Measurements from ENCODE around the gene ZNF367. TPM values are rescaled to one million over a fixed set of nuclear protein-coding genes. Genes with fewer than 3 reads are reported as not detected.

ZNF367 gene
- total RNA-seq, 1 experiment from 2014 or later: 10.1 TPM

DNA sequence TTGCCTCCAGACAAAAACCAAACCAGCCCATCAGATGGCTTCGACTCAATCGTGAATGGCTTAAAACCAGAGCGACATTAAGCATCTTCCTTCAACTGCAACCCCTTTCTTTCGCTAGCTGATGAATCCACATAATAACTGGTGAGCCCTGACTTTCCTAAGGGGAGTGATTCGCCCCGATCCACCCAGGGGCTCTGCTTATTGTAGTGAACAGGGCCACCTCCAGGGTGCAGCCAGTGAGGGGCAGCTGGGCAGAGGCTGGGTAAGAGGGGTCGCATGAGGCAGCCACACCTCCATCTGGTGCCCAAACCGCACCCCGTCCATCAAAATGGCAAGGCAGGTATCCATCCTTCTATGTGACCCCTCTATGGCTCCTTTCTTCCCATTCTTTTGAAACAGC is 72.6 kb downstream of the ZNF367 start:
- Mint-ChIP-seq H3K27me3 (ENCODE audit: low read depth) (no peaks in the 10 kb centered on the region), H3K27ac (peak overlapping the region; percentile 46 to 86 (median 72); a peak in 5 of 7 replicates), H3K9me3 (peaks cover 4 to 6% of the 10 kb centered on the region in 2 experiments; a peak in 4 of 5 replicates), H3K36me3 (ENCODE audit: insufficient read depth in 1 of 3, low read depth in 3 of 3) (peaks cover 0 to 9% (median 5%) of the 10 kb centered on the region in 3 experiments; a peak in 6 of 7 replicates), H3K4me1 (peaks cover 39 to 48% of the 10 kb centered on the region in 2 experiments), H3K4me3 (no peak overlapping the region)
- Histone ChIP-seq H3K4me1 (ENCODE audit: insufficient read depth, low read length) (peaks cover 9% of the 10 kb centered on the region), H3K4ac (ENCODE audit: low read depth, low read length) (no peak overlapping the region), H3K79me1 (ENCODE audit: insufficient read depth, low read depth, low read length, poor library complexity, severe bottlenecking) (no peaks in the 10 kb centered on the region), H4K5ac (ENCODE audit: insufficient read length, low read depth, low read length) (no peak overlapping the region), H3K56ac (ENCODE audit: insufficient read length, low read depth, low read length) (no peak overlapping the region), H3K27ac (ENCODE audit: insufficient read length, low read depth, low read length) (no peak overlapping the region), H4K8ac (replicated peaks; ENCODE audit: insufficient read length, low read depth, low read length) (no peak overlapping the region), H3T11ph (ENCODE audit: low read length) (no peak overlapping the region), H2AFZ (ENCODE audit: low read length) (no peak overlapping the region), H3K9ac (ENCODE audit: extremely low read depth, insufficient read length, low read length) (no peak overlapping the region), H3K18ac (ENCODE audit: insufficient read length, low read depth, low read length) (peak overlapping the region; percentile 39), H3K23me2 (ENCODE audit: insufficient read length, low read depth, low read length, poor library complexity, severe bottlenecking) (no peaks in the 10 kb centered on the region), H3K79me2 (ENCODE audit: insufficient read depth, low read length) (no peaks in the 10 kb centered on the region), H3K27me3 (ENCODE audit: insufficient read depth, low read length) (no peaks in the 10 kb centered on the region), H2BK15ac (ENCODE audit: low read depth, low read length) (no peak overlapping the region), H4K20me1 (ENCODE audit: control insufficient read depth, insufficient read depth, insufficient read length) (no peaks in the 10 kb centered on the region), H2BK20ac (ENCODE audit: low read depth, low read length, poor library complexity, severe bottlenecking) (no peak overlapping the region), H3K14ac (ENCODE audit: insufficient read depth, low read length) (no peak overlapping the region), H2BK12ac (ENCODE audit: insufficient read length, low read depth, low read length) (peak overlapping the region; percentile 43), H2BK5ac (ENCODE audit: insufficient read length, low read length) (no peak overlapping the region), H3K23ac (ENCODE audit: insufficient read length, low read depth, low read length) (no peak overlapping the region), H3K9me3 (ENCODE audit: control insufficient read depth, low read depth, low read length) (peaks cover 3% of the 10 kb centered on the region), H3K4me2 (ENCODE audit: insufficient read depth, insufficient read length, low read length) (no peak overlapping the region), H2BK120ac (ENCODE audit: low read depth, low read length, poor library complexity, severe bottlenecking) (no peak overlapping the region), H2AK5ac (ENCODE audit: insufficient read length, low read length) (no peak overlapping the region), H4K91ac (ENCODE audit: insufficient read length, low read depth, low read length) (no peak overlapping the region)
- no CpG with 5 or more reads among the region's 9 CpGs for WGBS (ENCODE audit: extremely low coverage, insufficient read length, low lambda C conversion rate)
- TF ChIP-seq, protein P1, sequence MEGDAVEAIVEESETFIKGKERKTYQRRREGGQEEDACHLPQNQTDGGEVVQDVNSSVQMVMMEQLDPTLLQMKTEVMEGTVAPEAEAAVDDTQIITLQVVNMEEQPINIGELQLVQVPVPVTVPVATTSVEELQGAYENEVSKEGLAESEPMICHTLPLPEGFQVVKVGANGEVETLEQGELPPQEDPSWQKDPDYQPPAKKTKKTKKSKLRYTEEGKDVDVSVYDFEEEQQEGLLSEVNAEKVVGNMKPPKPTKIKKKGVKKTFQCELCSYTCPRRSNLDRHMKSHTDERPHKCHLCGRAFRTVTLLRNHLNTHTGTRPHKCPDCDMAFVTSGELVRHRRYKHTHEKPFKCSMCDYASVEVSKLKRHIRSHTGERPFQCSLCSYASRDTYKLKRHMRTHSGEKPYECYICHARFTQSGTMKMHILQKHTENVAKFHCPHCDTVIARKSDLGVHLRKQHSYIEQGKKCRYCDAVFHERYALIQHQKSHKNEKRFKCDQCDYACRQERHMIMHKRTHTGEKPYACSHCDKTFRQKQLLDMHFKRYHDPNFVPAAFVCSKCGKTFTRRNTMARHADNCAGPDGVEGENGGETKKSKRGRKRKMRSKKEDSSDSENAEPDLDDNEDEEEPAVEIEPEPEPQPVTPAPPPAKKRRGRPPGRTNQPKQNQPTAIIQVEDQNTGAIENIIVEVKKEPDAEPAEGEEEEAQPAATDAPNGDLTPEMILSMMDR (conservative IDR thresholded peaks at IDR 0.05): no peak
- DNase-seq: no peak

All from H9 (cell line).